Measurements from ENCODE around the gene BCL11A.

- TF ChIP-seq, protein P1, sequence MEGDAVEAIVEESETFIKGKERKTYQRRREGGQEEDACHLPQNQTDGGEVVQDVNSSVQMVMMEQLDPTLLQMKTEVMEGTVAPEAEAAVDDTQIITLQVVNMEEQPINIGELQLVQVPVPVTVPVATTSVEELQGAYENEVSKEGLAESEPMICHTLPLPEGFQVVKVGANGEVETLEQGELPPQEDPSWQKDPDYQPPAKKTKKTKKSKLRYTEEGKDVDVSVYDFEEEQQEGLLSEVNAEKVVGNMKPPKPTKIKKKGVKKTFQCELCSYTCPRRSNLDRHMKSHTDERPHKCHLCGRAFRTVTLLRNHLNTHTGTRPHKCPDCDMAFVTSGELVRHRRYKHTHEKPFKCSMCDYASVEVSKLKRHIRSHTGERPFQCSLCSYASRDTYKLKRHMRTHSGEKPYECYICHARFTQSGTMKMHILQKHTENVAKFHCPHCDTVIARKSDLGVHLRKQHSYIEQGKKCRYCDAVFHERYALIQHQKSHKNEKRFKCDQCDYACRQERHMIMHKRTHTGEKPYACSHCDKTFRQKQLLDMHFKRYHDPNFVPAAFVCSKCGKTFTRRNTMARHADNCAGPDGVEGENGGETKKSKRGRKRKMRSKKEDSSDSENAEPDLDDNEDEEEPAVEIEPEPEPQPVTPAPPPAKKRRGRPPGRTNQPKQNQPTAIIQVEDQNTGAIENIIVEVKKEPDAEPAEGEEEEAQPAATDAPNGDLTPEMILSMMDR (IDR thresholded peaks at IDR 0.05; ENCODE audit: insufficient read depth, low read depth, low read length) = no peak
- TF ChIP-seq EZH2 (IDR thresholded peaks at IDR 0.05; ENCODE audit: insufficient read depth, low read length) = no peak
These were observed 30.1 kb upstream of the BCL11A start for GRCh38 chr2:60583604-60584003.
